ENCODE results near the gene DRICH1.
"Not testable (repeated sequence)": the region's sequence is repeated elsewhere in the genome, so short reads cannot be mapped to it uniquely, and the experiment has no call there.

DRICH1 gene

GRCh38 chr22:23564276-23564675 is 67.8 kb downstream of the DRICH1 start:
- H3K36me3 ChIP-seq (ENCODE audit: insufficient read depth, low read length): no peaks in the 10 kb centered on the region
- H2AFZ ChIP-seq (ENCODE audit: low read depth, low read length): no peak overlapping the region
- peaks cover 5% of the 10 kb centered on the region for H3K27me3 ChIP-seq (ENCODE audit: insufficient read depth, low read length)
- H3K9me3 ChIP-seq (ENCODE audit: low read length): no peaks in the 10 kb centered on the region
- H3K4me3 ChIP-seq (ENCODE audit: low read length): no peak overlapping the region
- H3K4me1 ChIP-seq (ENCODE audit: insufficient read depth, low read length): peaks cover 11% of the 10 kb centered on the region

- H2AFZ ChIP-seq (ENCODE audit: low read depth, low read length): no peak overlapping the region
- H3K36me3 ChIP-seq (ENCODE audit: insufficient read depth, low read length): no peaks in the 10 kb centered on the region
- H3K4me3 ChIP-seq (ENCODE audit: low read length): no peak overlapping the region
- peaks cover 5% of the 10 kb centered on the region for H3K27me3 ChIP-seq (ENCODE audit: insufficient read depth, low read length)
- H3K9me3 ChIP-seq (ENCODE audit: low read length): no peaks in the 10 kb centered on the region
- peaks cover 11% of the 10 kb centered on the region for H3K4me1 ChIP-seq (ENCODE audit: insufficient read depth, low read length)
Measured at GRCh38 chr22:23563111-23563510, 69.0 kb downstream of the DRICH1 start.

GRCh38 chr22:23562186-23562585 is 69.9 kb downstream of the DRICH1 start:
- Histone ChIP-seq H3K36me3 (ENCODE audit: insufficient read depth, low read length) (no peaks in the 10 kb centered on the region), H3K9me3 (ENCODE audit: low read length) (no peaks in the 10 kb centered on the region), H3K4me1 (ENCODE audit: insufficient read depth, low read length) (peaks cover 10% of the 10 kb centered on the region), H2AFZ (ENCODE audit: low read depth, low read length) (no peak overlapping the region), H3K4me3 (ENCODE audit: low read length) (no peak overlapping the region), H3K27me3 (ENCODE audit: insufficient read depth, low read length) (peaks cover 3% of the 10 kb centered on the region)

DNA sequence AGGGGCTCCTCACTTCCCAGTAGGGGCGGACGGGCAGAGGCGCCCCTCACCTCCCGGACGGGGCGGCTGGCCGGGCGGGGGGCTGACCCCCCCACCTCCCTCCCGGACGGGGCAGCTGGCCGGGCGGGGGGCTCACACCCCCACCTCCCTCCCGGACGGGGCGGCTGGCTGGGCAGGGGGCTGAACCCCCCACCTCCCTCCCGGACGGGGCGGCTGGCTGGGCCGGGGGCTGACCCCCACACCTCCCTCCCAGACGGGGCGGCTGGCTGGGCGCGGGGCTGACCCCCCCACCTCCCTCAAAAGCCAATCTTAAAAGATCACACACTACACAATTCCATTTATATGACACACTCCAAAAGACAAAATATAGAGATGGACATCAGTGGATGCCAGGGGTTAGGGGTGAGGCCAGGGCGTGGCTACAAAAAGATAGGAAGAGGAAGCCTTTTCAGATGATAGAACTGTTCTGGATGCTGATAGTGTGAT is 71.1 kb downstream of the DRICH1 start:
- not testable (repeated sequence) for H3K36me3 ChIP-seq (ENCODE audit: insufficient read depth, low read length); H3K27me3 ChIP-seq (ENCODE audit: insufficient read depth, low read length); H3K4me3 ChIP-seq (ENCODE audit: low read length); H2AFZ ChIP-seq (ENCODE audit: low read depth, low read length); H3K9me3 ChIP-seq (ENCODE audit: low read length); H3K4me1 ChIP-seq (ENCODE audit: insufficient read depth, low read length)

- not testable (repeated sequence) for H3K4me3 ChIP-seq (ENCODE audit: low read length); H2AFZ ChIP-seq (ENCODE audit: low read depth, low read length); H3K27me3 ChIP-seq (ENCODE audit: insufficient read depth, low read length); H3K36me3 ChIP-seq (ENCODE audit: insufficient read depth, low read length); H3K9me3 ChIP-seq (ENCODE audit: low read length); H3K4me1 ChIP-seq (ENCODE audit: insufficient read depth, low read length)
Measured at GRCh38 chr22:23560215-23560614, 71.9 kb downstream of the DRICH1 start.

Measured in neuron (in vitro differentiated cells).